ENCODE results near the gene RAD51B. TPM values are rescaled to one million over a fixed set of nuclear protein-coding genes. Genes with fewer than 3 reads are reported as not detected.

The RAD51B gene
- total and polyA plus RNA-seq, 2 of the 13 experiments (the other 11 are each of a cell fraction or from before 2014, with no cell fraction given), result 7.0 to 9.5 TPM

- ATAC-seq, result no peak
- TF ChIP-seq SIX4 (CRISPR knock-in tag; IDR thresholded peaks at IDR 0.05), result no peak
- no peak for TF ChIP-seq SSRP1 (CRISPR knock-in tag; IDR thresholded peaks at IDR 0.05)
- TF ChIP-seq BRF2 (CRISPR knock-in tag; IDR thresholded peaks at IDR 0.05), result no peak
- no peak for TF ChIP-seq ZNF773 (CRISPR knock-in tag; IDR thresholded peaks at IDR 0.05; ENCODE audit: borderline replicate concordance)
- TF ChIP-seq TEF (CRISPR knock-in tag; IDR thresholded peaks at IDR 0.05), result no peak
- TF ChIP-seq, protein P1, sequence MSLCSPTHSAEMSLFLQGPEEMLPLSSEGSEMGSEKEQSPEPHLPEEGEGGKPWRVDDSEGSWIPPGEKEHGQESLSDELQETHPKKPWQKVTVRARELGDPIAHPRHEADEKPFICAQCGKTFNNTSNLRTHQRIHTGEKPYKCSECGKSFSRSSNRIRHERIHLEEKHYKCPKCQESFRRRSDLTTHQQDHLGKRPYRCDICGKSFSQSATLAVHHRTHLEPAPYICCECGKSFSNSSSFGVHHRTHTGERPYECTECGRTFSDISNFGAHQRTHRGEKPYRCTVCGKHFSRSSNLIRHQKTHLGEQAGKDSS (CRISPR knock-in tag; IDR thresholded peaks at IDR 0.05; ENCODE audit: borderline replicate concordance, low read depth), result no peak
- no peak for TF ChIP-seq HNRNPUL1 (IDR thresholded peaks at IDR 0.05; ENCODE audit: low read depth, low read length)
- no peak for TF ChIP-seq ZKSCAN1 (IDR thresholded peaks at IDR 0.05; ENCODE audit: low read length)
- TF ChIP-seq ZBTB21 (CRISPR knock-in tag; IDR thresholded peaks at IDR 0.05), result no peak
- TF ChIP-seq, protein P2, sequence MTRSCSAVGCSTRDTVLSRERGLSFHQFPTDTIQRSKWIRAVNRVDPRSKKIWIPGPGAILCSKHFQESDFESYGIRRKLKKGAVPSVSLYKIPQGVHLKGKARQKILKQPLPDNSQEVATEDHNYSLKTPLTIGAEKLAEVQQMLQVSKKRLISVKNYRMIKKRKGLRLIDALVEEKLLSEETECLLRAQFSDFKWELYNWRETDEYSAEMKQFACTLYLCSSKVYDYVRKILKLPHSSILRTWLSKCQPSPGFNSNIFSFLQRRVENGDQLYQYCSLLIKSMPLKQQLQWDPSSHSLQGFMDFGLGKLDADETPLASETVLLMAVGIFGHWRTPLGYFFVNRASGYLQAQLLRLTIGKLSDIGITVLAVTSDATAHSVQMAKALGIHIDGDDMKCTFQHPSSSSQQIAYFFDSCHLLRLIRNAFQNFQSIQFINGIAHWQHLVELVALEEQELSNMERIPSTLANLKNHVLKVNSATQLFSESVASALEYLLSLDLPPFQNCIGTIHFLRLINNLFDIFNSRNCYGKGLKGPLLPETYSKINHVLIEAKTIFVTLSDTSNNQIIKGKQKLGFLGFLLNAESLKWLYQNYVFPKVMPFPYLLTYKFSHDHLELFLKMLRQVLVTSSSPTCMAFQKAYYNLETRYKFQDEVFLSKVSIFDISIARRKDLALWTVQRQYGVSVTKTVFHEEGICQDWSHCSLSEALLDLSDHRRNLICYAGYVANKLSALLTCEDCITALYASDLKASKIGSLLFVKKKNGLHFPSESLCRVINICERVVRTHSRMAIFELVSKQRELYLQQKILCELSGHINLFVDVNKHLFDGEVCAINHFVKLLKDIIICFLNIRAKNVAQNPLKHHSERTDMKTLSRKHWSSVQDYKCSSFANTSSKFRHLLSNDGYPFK (CRISPR knock-in tag; IDR thresholded peaks at IDR 0.05; ENCODE audit: borderline replicate concordance), result no peak
- TF ChIP-seq, protein P3, sequence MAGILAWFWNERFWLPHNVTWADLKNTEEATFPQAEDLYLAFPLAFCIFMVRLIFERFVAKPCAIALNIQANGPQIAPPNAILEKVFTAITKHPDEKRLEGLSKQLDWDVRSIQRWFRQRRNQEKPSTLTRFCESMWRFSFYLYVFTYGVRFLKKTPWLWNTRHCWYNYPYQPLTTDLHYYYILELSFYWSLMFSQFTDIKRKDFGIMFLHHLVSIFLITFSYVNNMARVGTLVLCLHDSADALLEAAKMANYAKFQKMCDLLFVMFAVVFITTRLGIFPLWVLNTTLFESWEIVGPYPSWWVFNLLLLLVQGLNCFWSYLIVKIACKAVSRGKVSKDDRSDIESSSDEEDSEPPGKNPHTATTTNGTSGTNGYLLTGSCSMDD (CRISPR knock-in tag; IDR thresholded peaks at IDR 0.05), result no peak
- TF ChIP-seq RAD51 (IDR thresholded peaks at IDR 0.05; ENCODE audit: borderline replicate concordance), result no peak
- TF ChIP-seq, protein P4, sequence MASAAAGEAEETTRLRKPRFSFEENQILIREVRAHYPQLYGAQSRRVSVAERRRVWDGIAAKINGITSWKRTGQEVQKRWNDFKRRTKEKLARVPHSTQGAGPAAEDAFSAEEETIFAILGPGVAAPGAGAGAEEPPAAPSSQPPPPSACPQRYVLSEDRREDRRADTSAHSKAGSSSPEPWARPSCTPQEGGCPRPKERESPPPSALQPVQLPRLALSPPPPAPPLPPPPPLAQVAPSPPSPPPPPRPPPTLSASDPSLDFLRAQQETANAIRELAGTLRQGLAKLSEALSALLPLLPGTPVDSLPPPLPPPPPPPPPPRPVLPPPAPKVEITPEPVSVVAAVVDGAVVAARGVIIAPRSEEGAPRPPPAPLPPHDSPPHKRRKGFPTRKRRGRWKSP (CRISPR knock-in tag; IDR thresholded peaks at IDR 0.05), result no peak
- TF ChIP-seq, protein P5, sequence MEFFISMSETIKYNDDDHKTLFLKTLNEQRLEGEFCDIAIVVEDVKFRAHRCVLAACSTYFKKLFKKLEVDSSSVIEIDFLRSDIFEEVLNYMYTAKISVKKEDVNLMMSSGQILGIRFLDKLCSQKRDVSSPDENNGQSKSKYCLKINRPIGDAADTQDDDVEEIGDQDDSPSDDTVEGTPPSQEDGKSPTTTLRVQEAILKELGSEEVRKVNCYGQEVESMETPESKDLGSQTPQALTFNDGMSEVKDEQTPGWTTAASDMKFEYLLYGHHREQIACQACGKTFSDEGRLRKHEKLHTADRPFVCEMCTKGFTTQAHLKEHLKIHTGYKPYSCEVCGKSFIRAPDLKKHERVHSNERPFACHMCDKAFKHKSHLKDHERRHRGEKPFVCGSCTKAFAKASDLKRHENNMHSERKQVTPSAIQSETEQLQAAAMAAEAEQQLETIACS (CRISPR knock-in tag; IDR thresholded peaks at IDR 0.05), result no peak
- TF ChIP-seq ARNTL (CRISPR knock-in tag; IDR thresholded peaks at IDR 0.05), result no peak
These were observed 805.1 kb downstream of the RAD51B start for GRCh38 chr14:68624541-68625220.

More at GRCh38 chr14:68624541-68625220, 805.1 kb downstream of the RAD51B start:
- H4K20me1 ChIP-seq (ENCODE audit: insufficient read depth, low read length), result no peaks in the 10 kb centered on the region
- no peak overlapping the region for H3K9ac ChIP-seq (ENCODE audit: insufficient read depth, low read depth, low read length)
- ChIA-PET CTCF (ENCODE audit: low intra/inter-chr PET ratio, low total read pairs) (no interaction called here), POLR2A (no interaction called here)
- 89% methylated on average over 9 of the region's 11 CpGs for WGBS (ENCODE audit: low lambda C conversion rate)
- no peak overlapping the region for H3K4me2 ChIP-seq (ENCODE audit: low read depth, low read length)
- intact Hi-C loops (cut with micrococcal nuclease; ENCODE audit: unreplicated experiment) (loop anchor here (5.0 kb wide), 1 partner anchor 377 kb away; no protein-coding TSS in a partner anchor), in situ Hi-C loops (cut with HindIII; ENCODE audit: extremely low pct_ligation_motif_present, low pct_unique_long_range_greater_than_20kb) (no loop called here)
- H3K36me3 ChIP-seq (replicated peaks in 1 of 2; ENCODE audit: control insufficient read depth in 1 of 2, insufficient read depth in 2 of 2, low read length in 2 of 2), result no peaks in the 10 kb centered on the region
- no TSS peak for BruUV-seq (replicated peaks)
- H3K79me2 ChIP-seq (ENCODE audit: insufficient read depth, low read length), result no peaks in the 10 kb centered on the region
- H3K9me3 ChIP-seq (ENCODE audit: low read length), result no peaks in the 10 kb centered on the region
- H3K4me1 ChIP-seq (ENCODE audit: insufficient read depth, low read length), result peaks cover 64% of the 10 kb centered on the region
- H3K27me3 ChIP-seq (ENCODE audit: control insufficient read depth in 1 of 2, insufficient read depth in 2 of 2, low read length in 2 of 2), result no peaks in the 10 kb centered on the region
- no peak overlapping the region for H3K27ac ChIP-seq (ENCODE audit: extremely low read length, insufficient read depth, low read length)
- FAIRE-seq, result no peak
- H2AFZ ChIP-seq (ENCODE audit: low read length), result no peak overlapping the region
- DNase-seq (ENCODE audit: low spot score), result no peak
- no peak overlapping the region for H3K4me3 ChIP-seq (replicated peaks in 1 of 3; ENCODE audit: insufficient read depth in 1 of 3, low read depth in 2 of 3, low read length in 3 of 3)

Data from HepG2 (cell line).